Parathyroid adenoma (tissue), 2 donors: Measurements from ENCODE around the gene ISOC2.

Experiments used
- H2AFZ ChIP-seq: fragments of 300-600 bp; sonication (generic); one replicate; pipeline ENCODE4 v1.7.0; 2017; ENCODE audit warnings: antibody characterized with exemption, mild to moderate bottlenecking
- H3K27ac ChIP-seq: fragments of 300-600 bp; sonication (generic); one replicate; pipeline ENCODE4 v1.7.0; 2017
- H3K27me3 ChIP-seq: fragments of 300-600 bp; sonication (generic); one replicate; pipeline ENCODE4 v1.7.0; 2017; ENCODE audit warnings: low read length; ENCODE audit not compliant: control insufficient read depth, insufficient read depth
- H3K36me3 ChIP-seq: fragments of 300-600 bp; sonication (generic); one replicate; pipeline ENCODE4 v1.7.0; 2017; ENCODE audit warnings: low read length; ENCODE audit not compliant: control insufficient read depth, insufficient read depth
- H3K4me1 ChIP-seq: fragments of 300-600 bp; sonication (generic); one replicate; pipeline ENCODE4 v1.7.0; 2017; ENCODE audit warnings: control low read depth
- H3K4me2 ChIP-seq: fragments of 300-600 bp; sonication (generic); one replicate; pipeline ENCODE4 v1.7.0; 2017; ENCODE audit warnings: low read length
- H3K4me3 ChIP-seq: fragments of 300-600 bp; sonication (generic); one replicate; pipeline ENCODE4 v1.7.0; 2017; ENCODE audit warnings: low read depth, low read length
- H3K79me2 ChIP-seq: fragments of 300-600 bp; sonication (generic); one replicate; pipeline ENCODE4 v1.7.0; 2017; ENCODE audit warnings: control low read depth
- H3K9ac ChIP-seq: fragments of 300-600 bp; sonication (generic); one replicate; pipeline ENCODE4 v1.7.0; 2017; ENCODE audit warnings: mild to moderate bottlenecking
- H3K9me3 ChIP-seq: fragments of 300-600 bp; sonication (generic); one replicate; pipeline ENCODE4 v1.7.0; 2017; ENCODE audit warnings: low read length; ENCODE audit not compliant: control insufficient read depth
- CTCF ChIP-seq: fragments of 300-600 bp; sonication (generic); IDR thresholded peaks from one replicate; pipeline ENCODE4 v1.7.0; 2017; ENCODE audit warnings: antibody characterized with exemption, mild to moderate bottlenecking
- donor health status: primary hyperparathyroidism.

Gene ISOC2

GRCh38 chr19:55444646-55445045 lies 16.8 kb downstream of the ISOC2 start:
- Histone ChIP-seq H3K4me2 (no peak overlapping the region), H3K79me2 (no peaks in the 10 kb centered on the region), H3K4me3 (no peak overlapping the region), H3K9ac (no peak overlapping the region), H3K27me3 (no peaks in the 10 kb centered on the region), H3K4me1 (no peaks in the 10 kb centered on the region), H3K9me3 (no peaks in the 10 kb centered on the region), H3K27ac (no peak overlapping the region), H3K36me3 (no peaks in the 10 kb centered on the region), H2AFZ (no peak overlapping the region)
- no peak for TF ChIP-seq CTCF

GRCh38 chr19:55443824-55444480 lies 17.5 kb downstream of the ISOC2 start:
- no peaks in the 10 kb centered on the region for H3K36me3 ChIP-seq
- H3K4me3 ChIP-seq: no peak overlapping the region
- H2AFZ ChIP-seq: no peak overlapping the region
- H3K27ac ChIP-seq: no peak overlapping the region
- no peaks in the 10 kb centered on the region for H3K9me3 ChIP-seq
- no peaks in the 10 kb centered on the region for H3K4me1 ChIP-seq
- H3K27me3 ChIP-seq: no peaks in the 10 kb centered on the region
- TF ChIP-seq CTCF: no peak
- H3K79me2 ChIP-seq: no peaks in the 10 kb centered on the region
- H3K4me2 ChIP-seq: no peak overlapping the region
- no peak overlapping the region for H3K9ac ChIP-seq

- H3K27ac ChIP-seq: no peak within 1 kb of the TSS
Observed at GRCh38 chr19:55443045-55443823, 18.2 kb downstream of the ISOC2 start, which contains the start of gene SHISA7. Gene SHISA7 (minus strand): TSS chr19:55443300. CDS start chr19:55442863, 437 bp downstream.

GRCh38 chr19:55442372-55442961 lies 19.0 kb downstream of the ISOC2 start:
- Histone ChIP-seq H3K9me3 (no peaks in the 10 kb centered on the region), H2AFZ (no peak overlapping the region), H3K4me1 (no peaks in the 10 kb centered on the region), H3K27ac (no peak overlapping the region), H3K4me3 (no peak overlapping the region), H3K36me3 (no peaks in the 10 kb centered on the region), H3K4me2 (no peak overlapping the region), H3K27me3 (peaks cover 4% of the 10 kb centered on the region), H3K9ac (no peak overlapping the region), H3K79me2 (no peaks in the 10 kb centered on the region)
- TF ChIP-seq CTCF: no peak

More at GRCh38 chr19:55443045-55443823, 18.2 kb downstream of the ISOC2 start, which contains the start of gene SHISA7:
- H3K9ac ChIP-seq: no peak within 1 kb of the TSS
- no peak for TF ChIP-seq CTCF
- no peaks in the 10 kb centered on the region for H3K79me2 ChIP-seq
- no peak within 1 kb of the TSS for H3K4me3 ChIP-seq
- no peak within 1 kb of the TSS for H3K4me2 ChIP-seq
- no peak within 1 kb of the TSS for H2AFZ ChIP-seq
- H3K27me3 ChIP-seq: no peaks in the 10 kb centered on the region
- no peaks in the 10 kb centered on the region for H3K9me3 ChIP-seq
- H3K36me3 ChIP-seq: no peaks in the 10 kb centered on the region
- H3K4me1 ChIP-seq: no peaks in the 10 kb centered on the region
